Fibroblast of villous mesenchyme (primary cell): ENCODE data around the gene MYCT1. TPM values are rescaled to one million over a fixed set of nuclear protein-coding genes. Genes with fewer than 3 reads are reported as not detected.
A peak's percentile ranks its signal among the peaks of the same experiment; 100 is the strongest.
"Not testable (repeated sequence)": the region's sequence is repeated elsewhere in the genome, so short reads cannot be mapped to it uniquely, and the experiment has no call there.

Source experiments
- DNase-seq: peaks from one replicate; pipeline ENCODE4 v3.0.0-alpha.2; 2010; ENCODE audit warnings: low read depth
- H3K4me3 ChIP-seq: 2 replicates; pipeline ENCODE4 v1.5.1; 2011; ENCODE audit warnings: low read depth, mild to moderate bottlenecking, low read length
- CTCF ChIP-seq: IDR thresholded peaks from 2 replicates; pipeline ENCODE4 v1.5.1; 2012; ENCODE audit warnings: low read depth, mild to moderate bottlenecking, low read length; ENCODE audit not compliant: insufficient read depth
- total RNA-seq: library from RNA; depleted of rRNA; stranded (reverse); fragments of >200 nt; gene quantifications from 2 replicates; pipeline ENCODE4 v1.2.3, GENCODE V29; 2012

The MYCT1 gene
- total RNA-seq, 1 donor: under 0.01 TPM

GRCh38 chr6:152680151-152680550 is 17.5 kb upstream of the MYCT1 start:
- H3K4me3 ChIP-seq: no peak overlapping the region
- TF ChIP-seq CTCF: no peak

GRCh38 chr6:152680879-152681517 is 16.7 kb upstream of the MYCT1 start:
- H3K4me3 ChIP-seq: no peak overlapping the region
- no peak for DNase-seq
- no peak for TF ChIP-seq CTCF

More at GRCh38 chr6:152680151-152680550, 17.5 kb upstream of the MYCT1 start:
- DNase-seq: no peak

- H3K4me3 ChIP-seq: no peak overlapping the region
- DNase-seq: no peak
- no peak for TF ChIP-seq CTCF
Observed at GRCh38 chr6:152682141-152682540, 15.6 kb upstream of the MYCT1 start.

GRCh38 chr6:152682935-152683334 is 14.8 kb upstream of the MYCT1 start:
- not testable (repeated sequence) for H3K4me3 ChIP-seq, DNase-seq

GRCh38 chr6:152685819-152686218 is 11.9 kb upstream of the MYCT1 start:
- no peak for TF ChIP-seq CTCF
- no peak for DNase-seq
- no peak overlapping the region for H3K4me3 ChIP-seq

- DNase-seq: no peak
- TF ChIP-seq CTCF: no peak
- H3K4me3 ChIP-seq: no peak overlapping the region
Observed at GRCh38 chr6:152695372-152696045, 2.2 kb upstream of the MYCT1 start.

- DNase-seq: peak; percentile 2
- no peak for TF ChIP-seq CTCF
Observed at GRCh38 chr6:152696522-152696921, 1.2 kb upstream of the MYCT1 start.

More at GRCh38 chr6:152696522-152696921, 1.2 kb upstream of the MYCT1 start:
- no peak overlapping the region for H3K4me3 ChIP-seq
